Transverse colon (tissue), 4 donors: Measurements from ENCODE around the gene PNLIP. TPM values are rescaled to one million over a fixed set of nuclear protein-coding genes. Genes with fewer than 3 reads are reported as not detected.

Experiments used
- DNase-seq: peaks from one replicate; pipeline ENCODE4 v3.0.0-alpha.2; 2019
- H3K27ac ChIP-seq, 4 donors: fragments of 200-600 bp; sonication (generic); 2 replicates each; pipeline ENCODE4 v1.5.1; 2016 to 2018; ENCODE audit warnings: inconsistent platforms in 4 of 4
- H3K27me3 ChIP-seq: fragments of 200-600 bp; sonication (generic); 2 replicates; pipeline ENCODE4 v1.5.1; 2017; ENCODE audit warnings: inconsistent platforms
- H3K36me3 ChIP-seq, 4 donors: fragments of 200-600 bp; sonication (generic); 2 replicates each; pipeline ENCODE4 v1.5.1; 2017 to 2019; ENCODE audit warnings: inconsistent platforms in 4 of 4
- H3K4me1 ChIP-seq, 4 donors: fragments of 200-600 bp; sonication (generic); 2 replicates each; pipeline ENCODE4 v1.5.1; 2017 to 2020; ENCODE audit warnings: inconsistent platforms in 4 of 4
- H3K4me3 ChIP-seq, 4 donors: fragments of 200-600 bp; sonication (generic); 1 replicate in 1 of 4; 2 replicates in 3 of 4; pipeline versions ENCODE4 v1.5.1 to v1.6.1; 2017 to 2019; ENCODE audit warnings: inconsistent platforms in 4 of 4
- H3K9me3 ChIP-seq, 2 donors: fragments of 200-600 bp; sonication (generic); 2 replicates each; pipeline ENCODE4 v1.5.1; 2017 to 2019; ENCODE audit warnings: inconsistent platforms in 2 of 2
- EP300 ChIP-seq: sonication (generic); formaldehyde crosslinking; IDR thresholded peaks from one replicate; pipeline ENCODE4 v1.6.1; 2017; ENCODE audit warnings: antibody characterized with exemption, low read depth
- POLR2A ChIP-seq: fragments of 450-650 bp; IDR thresholded peaks from one replicate; pipeline ENCODE4 v1.6.1; 2016; ENCODE audit warnings: antibody characterized with exemption, mild to moderate bottlenecking, moderate library complexity
- POLR2AphosphoS5 ChIP-seq, 3 donors: sonication (generic); formaldehyde crosslinking; IDR thresholded peaks; one replicate each; pipeline ENCODE4 v1.6.1; 2016; ENCODE audit warnings: antibody characterized with exemption in 3 of 3
- whole genome bisulfite sequencing, 2 donors: methylation state at CpG; one replicate each; pipeline ENCODE4 v1.1.5; 2018; ENCODE audit warnings: low coverage in 1 of 2; 5-methylcytosine and 5-hydroxymethylcytosine counted together
- in situ Hi-C, 4 donors: fragments of 200-750 bp; cut with MboI; loops; one replicate each; pipeline versions ENCODE4 v1.15.0 to v1.15.1; 2017; ENCODE audit warnings: low sequenced_read_pairs in 3 of 4, low pct_ligation_motif_present in 1 of 4, low pct_unique_long_range_greater_than_20kb in 1 of 4
- intact Hi-C: fragments of 100-400 bp; cut with DNase I; formaldehyde crosslinking; loops from one replicate; pipeline ENCODE4 v1.15.1; 2023; ENCODE audit warnings: low total_unique reads
- total RNA-seq, 4 donors: library from RNA; depleted of rRNA; stranded (reverse); fragments of >200 nt; gene quantifications; one replicate each; pipeline ENCODE4 v1.1.0, GENCODE V29; 2016
- TF ChIP-seq, protein P1 (sequence below), 5 experiments: fragments of 200-600 bp in 3 of 5; fragments of 450-650 bp in 2 of 5; sonication (generic) in 3 of 5; IDR thresholded peaks; 1 replicate in 2 of 5; 2 replicates in 3 of 5; pipeline ENCODE4 v1.5.1; 2016 to 2017; ENCODE audit warnings: antibody characterized with exemption in 5 of 5, inconsistent platforms in 3 of 5, mild to moderate bottlenecking in 2 of 5, moderate library complexity in 1 of 5

Gene PNLIP
- not detected for total RNA-seq

DNA sequence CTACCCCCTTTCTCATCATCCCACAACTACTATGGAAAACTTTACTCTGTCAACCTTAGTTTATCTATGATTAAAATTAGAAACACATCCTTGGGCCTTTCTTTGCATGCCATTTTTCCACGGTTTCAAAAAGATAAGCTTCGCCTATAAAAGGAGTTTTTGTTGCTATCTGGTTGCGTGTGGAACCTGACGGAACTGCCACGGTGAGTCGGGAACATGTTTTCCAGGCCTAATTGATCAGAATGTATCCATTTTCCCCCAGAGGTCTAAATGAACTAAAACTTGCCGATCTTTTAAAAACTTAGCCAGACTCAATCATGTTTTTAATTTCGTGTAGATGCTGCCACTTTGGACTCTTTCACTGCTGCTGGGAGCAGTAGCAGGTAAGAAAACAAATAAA is at the start of gene PNLIP:
TSS of gene PNLIP (plus strand) at position 176 of the 400 bp plus-strand sequence. CDS start at position 338, 162 bp downstream.
- Histone ChIP-seq H3K9me3 (no peaks in the 10 kb centered on the region), H3K4me1 (no peaks in the 10 kb centered on the region), H3K4me3 (no peak within 1 kb of the TSS), H3K36me3 (no peaks in the 10 kb centered on the region), H3K27ac (no peak within 1 kb of the TSS), H3K27me3 (no peaks in the 10 kb centered on the region)
- in situ Hi-C loops (no loop called here), intact Hi-C loops (no loop called here)
- no peak for TF ChIP-seq POLR2AphosphoS5 (IDR thresholded peaks at IDR 0.05)
- no peak for TF ChIP-seq POLR2A
- TF ChIP-seq, protein P1, sequence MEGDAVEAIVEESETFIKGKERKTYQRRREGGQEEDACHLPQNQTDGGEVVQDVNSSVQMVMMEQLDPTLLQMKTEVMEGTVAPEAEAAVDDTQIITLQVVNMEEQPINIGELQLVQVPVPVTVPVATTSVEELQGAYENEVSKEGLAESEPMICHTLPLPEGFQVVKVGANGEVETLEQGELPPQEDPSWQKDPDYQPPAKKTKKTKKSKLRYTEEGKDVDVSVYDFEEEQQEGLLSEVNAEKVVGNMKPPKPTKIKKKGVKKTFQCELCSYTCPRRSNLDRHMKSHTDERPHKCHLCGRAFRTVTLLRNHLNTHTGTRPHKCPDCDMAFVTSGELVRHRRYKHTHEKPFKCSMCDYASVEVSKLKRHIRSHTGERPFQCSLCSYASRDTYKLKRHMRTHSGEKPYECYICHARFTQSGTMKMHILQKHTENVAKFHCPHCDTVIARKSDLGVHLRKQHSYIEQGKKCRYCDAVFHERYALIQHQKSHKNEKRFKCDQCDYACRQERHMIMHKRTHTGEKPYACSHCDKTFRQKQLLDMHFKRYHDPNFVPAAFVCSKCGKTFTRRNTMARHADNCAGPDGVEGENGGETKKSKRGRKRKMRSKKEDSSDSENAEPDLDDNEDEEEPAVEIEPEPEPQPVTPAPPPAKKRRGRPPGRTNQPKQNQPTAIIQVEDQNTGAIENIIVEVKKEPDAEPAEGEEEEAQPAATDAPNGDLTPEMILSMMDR (IDR thresholded peaks at IDR 0.05): no peak
- no peak for TF ChIP-seq EP300
- DNase-seq: no peak
- 89 to 92% methylated on average over 8 of the region's 8 CpGs for WGBS, 2 donors

- Histone ChIP-seq H3K36me3 (no peaks in the 10 kb centered on the region), H3K27me3 (no peaks in the 10 kb centered on the region), H3K9me3 (no peaks in the 10 kb centered on the region), H3K27ac (no peak overlapping the region), H3K4me1 (no peaks in the 10 kb centered on the region), H3K4me3 (no peak overlapping the region)
- intact Hi-C loops (no loop called here), in situ Hi-C loops (no loop called here)
- DNase-seq: no peak
- 69 to 87% methylated on average over 7 to 8 of the region's 8 CpGs for WGBS, 2 donors
- no peak for TF ChIP-seq POLR2AphosphoS5 (IDR thresholded peaks at IDR 0.05)
- TF ChIP-seq, protein P1 (IDR thresholded peaks at IDR 0.05): no peak
- TF ChIP-seq EP300: no peak
- no peak for TF ChIP-seq POLR2A
Measured at GRCh38 chr10:116504786-116505185, 40.9 kb upstream of the PNLIP start.

- TF ChIP-seq POLR2A: no peak
- Histone ChIP-seq H3K9me3 (no peaks in the 10 kb centered on the region), H3K4me3 (no peak overlapping the region), H3K27ac (no peak overlapping the region), H3K36me3 (no peaks in the 10 kb centered on the region), H3K4me1 (no peaks in the 10 kb centered on the region), H3K27me3 (no peaks in the 10 kb centered on the region)
- 45 to 50% methylated on average over 3 of the region's 3 CpGs for WGBS, 2 donors
- intact Hi-C loops: no loop called here
- no peak for DNase-seq
- in situ Hi-C loops: no loop called here
Measured at GRCh38 chr10:116510565-116510964, 35.2 kb upstream of the PNLIP start.

GRCh38 chr10:116511365-116511764 is 34.4 kb upstream of the PNLIP start:
- no peaks in the 10 kb centered on the region for H3K36me3 ChIP-seq
- TF ChIP-seq POLR2A (no peak), EP300 (no peak), POLR2AphosphoS5 (IDR thresholded peaks at IDR 0.05) (no peak)
- TF ChIP-seq, protein P1 (IDR thresholded peaks at IDR 0.05): no peak
- DNase-seq: no peak
- in situ Hi-C loops (no loop called here), intact Hi-C loops (no loop called here)
- no peaks in the 10 kb centered on the region for H3K4me1 ChIP-seq
- H3K4me3 ChIP-seq: no peak overlapping the region
- H3K27me3 ChIP-seq: no peaks in the 10 kb centered on the region
- no peaks in the 10 kb centered on the region for H3K9me3 ChIP-seq
- 14 to 50% methylated on average over 2 to 3 of the region's 3 CpGs for WGBS, 2 donors
- H3K27ac ChIP-seq: no peak overlapping the region
